CD14-positive monocyte (primary cell): ENCODE measurements around the gene NDUFS2. TPM values are rescaled to one million over a fixed set of nuclear protein-coding genes. Genes with fewer than 3 reads are reported as not detected.

Experiments used
- DNase-seq, 3 donors: peaks; one replicate each; pipeline ENCODE4 v3.0.0-alpha.2; 2011 to 2022
- H2AFZ ChIP-seq: 2 replicates; pipeline ENCODE4 v1.6.0; 2012; ENCODE audit warnings: mild to moderate bottlenecking, low read depth, low read length, inconsistent platforms; ENCODE audit not compliant: insufficient read depth, poor library complexity, severe bottlenecking
- H3K27ac ChIP-seq, 2 donors: 1 replicate in 1 of 2; 2 replicates in 1 of 2; pipeline ENCODE4 v1.5.1; 2012 to 2013; ENCODE audit warnings: low read length in 2 of 2, control low read depth in 1 of 2, inconsistent platforms in 1 of 2, low read depth in 1 of 2, mild to moderate bottlenecking in 1 of 2
- H3K27me3 ChIP-seq, 2 donors: one replicate each; pipeline versions ENCODE4 v1.6.0 to v1.6.1; 2011 to 2013; ENCODE audit warnings: low read length in 2 of 2; ENCODE audit not compliant: control insufficient read depth in 2 of 2, insufficient read depth in 2 of 2
- H3K36me3 ChIP-seq, 2 donors: replicated peaks in 1 of 2; 1 replicate in 1 of 2; 2 replicates in 1 of 2; pipeline versions ENCODE4 v1.5.1 to v1.6.1; 2012 to 2013; ENCODE audit warnings: low read length in 2 of 2, control low read depth in 1 of 2, inconsistent platforms in 1 of 2, mild to moderate bottlenecking in 1 of 2; ENCODE audit not compliant: insufficient read depth in 2 of 2, control insufficient read depth in 1 of 2
- H3K4me1 ChIP-seq, 2 donors: 1 replicate in 1 of 2; 2 replicates in 1 of 2; pipeline versions ENCODE4 v1.5.1 to v1.6.1; 2012 to 2013; ENCODE audit warnings: low read length in 2 of 2, control low read depth in 1 of 2, inconsistent platforms in 1 of 2, mild to moderate bottlenecking in 1 of 2, moderate library complexity in 1 of 2; ENCODE audit not compliant: insufficient read depth in 2 of 2, control insufficient read depth in 1 of 2
- H3K4me2 ChIP-seq: replicated peaks from 2 replicates; pipeline ENCODE3; 2012; ENCODE audit warnings: low read length, moderate library complexity, mild to moderate bottlenecking; ENCODE audit not compliant: poor library complexity, severe bottlenecking; ENCODE audit errors: extremely low read depth
- H3K4me3 ChIP-seq, 3 experiments: fragments of 200-600 bp in 1 of 3; sonication (generic) in 1 of 3; replicated peaks in 1 of 3; 1 replicate in 2 of 3; 2 replicates in 1 of 3; pipeline ENCODE4 v1.5.1; 2011 to 2013; ENCODE audit warnings: low read length in 3 of 3, mild to moderate bottlenecking in 3 of 3, control low read depth in 2 of 3, low read depth in 2 of 3, inconsistent platforms in 1 of 3, moderate library complexity in 1 of 3
- H3K79me2 ChIP-seq: 2 replicates; pipeline ENCODE4 v1.6.0; 2012; ENCODE audit warnings: mild to moderate bottlenecking, control low read depth, inconsistent platforms, low read length, moderate library complexity; ENCODE audit not compliant: insufficient read depth
- H3K9ac ChIP-seq: 2 replicates; pipeline ENCODE4 v1.6.0; 2017; ENCODE audit warnings: low read length, mild to moderate bottlenecking; ENCODE audit not compliant: insufficient read depth, poor library complexity, severe bottlenecking
- H3K9me3 ChIP-seq, 2 donors: replicated peaks in 1 of 2; 1 replicate in 1 of 2; 2 replicates in 1 of 2; pipeline versions ENCODE4 v1.5.1 to v1.6.1; 2012 to 2013; ENCODE audit warnings: low read length in 2 of 2, control low read depth in 1 of 2; ENCODE audit not compliant: control insufficient read depth in 1 of 2, insufficient read depth in 1 of 2
- H4K20me1 ChIP-seq: 2 replicates; pipeline ENCODE4 v1.6.0; 2012; ENCODE audit warnings: mild to moderate bottlenecking, low read length, control low read depth, moderate library complexity; ENCODE audit not compliant: insufficient read depth
- H3K27ac Mint-ChIP-seq, 7 donors: one replicate each; pipeline ENCODE4 v1.8.0; 2020; ENCODE audit warnings: mild to moderate bottlenecking in 7 of 7, mixed read lengths in 7 of 7, moderate library complexity in 6 of 7, inconsistent platforms in 2 of 7
- H3K27me3 Mint-ChIP-seq, 3 donors: one replicate each; pipeline ENCODE4 v1.8.0; 2021 to 2022; ENCODE audit warnings: low read depth in 3 of 3, mild to moderate bottlenecking in 3 of 3, mixed read lengths in 3 of 3, moderate library complexity in 3 of 3, inconsistent platforms in 1 of 3
- H3K36me3 Mint-ChIP-seq, 2 donors: one replicate each; pipeline ENCODE4 v1.8.0; 2020; ENCODE audit warnings: mixed read lengths in 2 of 2, inconsistent platforms in 1 of 2, mild to moderate bottlenecking in 1 of 2
- H3K4me1 Mint-ChIP-seq: one replicate; pipeline ENCODE4 v1.8.0; 2020; ENCODE audit warnings: mild to moderate bottlenecking, mixed read lengths
- H3K4me3 Mint-ChIP-seq, 2 donors: one replicate each; pipeline ENCODE4 v1.8.0; 2020; ENCODE audit warnings: mild to moderate bottlenecking in 2 of 2, mixed read lengths in 2 of 2, moderate library complexity in 1 of 2
- H3K9me3 Mint-ChIP-seq, 7 donors: one replicate each; pipeline ENCODE4 v1.8.0; 2020 to 2022; ENCODE audit warnings: mixed read lengths in 7 of 7, mild to moderate bottlenecking in 6 of 7, moderate library complexity in 6 of 7, inconsistent platforms in 2 of 7
- WGBS: methylation state at CpG from one replicate; pipeline ENCODE4 v1.1.5; 2013; ENCODE audit warnings: missing lambda C conversion rate; ENCODE audit not compliant: insufficient coverage; 5-methylcytosine and 5-hydroxymethylcytosine counted together
- intact Hi-C, 2 donors: fragments of 100-400 bp; cut with micrococcal nuclease; formaldehyde crosslinking; loops; one replicate each; pipeline versions ENCODE4 v1.15.0 to v1.15.1; 2023
- polyA plus RNA-seq, 3 donors: library from polyadenylated mRNA; depleted of rRNA in 1 of 3; unstranded in 2 of 3; stranded (reverse) in 1 of 3; fragments of 300-500 nt in 2 of 3; fragments of >200 nt in 1 of 3; fragmentation: Illumina TruSeq in 2 of 3; gene quantifications; 1 replicate in 2 of 3; 2 replicates in 1 of 3; pipeline ENCODE4 v1.2.3, GENCODE V29; 2012 to 2021
- TF ChIP-seq, protein P1 (sequence below): fragments of 200-600 bp; IDR thresholded peaks from one replicate; pipeline ENCODE4 v1.8.0; 2022; ENCODE audit warnings: antibody characterized with exemption, mild to moderate bottlenecking

Gene NDUFS2
- polyA plus RNA-seq, 3 donors: 87.5 to 119 (median 101) TPM

DNA sequence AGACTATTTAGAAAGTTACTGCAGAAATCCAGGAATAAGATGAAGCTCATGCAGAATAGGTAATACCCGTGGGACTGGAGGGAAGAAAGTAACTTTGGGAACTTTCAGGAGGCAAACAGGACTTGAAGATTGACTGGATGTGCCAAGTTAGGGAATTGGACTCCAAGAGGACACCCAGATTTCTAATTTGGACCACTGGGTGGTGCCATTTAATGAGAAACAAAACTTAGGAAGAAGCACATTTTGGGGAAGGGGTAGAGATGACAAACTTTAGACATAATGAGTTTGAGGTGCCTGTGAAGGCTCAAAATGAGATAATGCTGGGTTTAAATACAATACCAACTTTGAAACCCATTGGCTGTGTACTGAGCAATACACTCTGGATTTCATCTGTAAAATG, 21.5 kb upstream of the NDUFS2 start:
- Histone ChIP-seq H3K9me3 (no peaks in the 10 kb centered on the region), H3K27me3 (no peaks in the 10 kb centered on the region), H3K27ac (no peak overlapping the region), H3K9ac (no peak overlapping the region), H3K4me2 (no peak overlapping the region), H2AFZ (no peak overlapping the region), H4K20me1 (no peaks in the 10 kb centered on the region), H3K4me1 (peaks cover 67 to 75% of the 10 kb centered on the region in 2 donors), H3K79me2 (peaks cover 16% of the 10 kb centered on the region), H3K4me3 (no peak overlapping the region), H3K36me3 (peaks cover 3% of the 10 kb centered on the region in 2 donors)
- DNase-seq: peak; percentile 29 to 55 (median 51)
- WGBS: 88% methylated on average over 1 of the region's 1 CpG
- H3K27me3 Mint-ChIP-seq: no peaks in the 10 kb centered on the region
- no peak overlapping the region for H3K4me3 Mint-ChIP-seq
- H3K27ac Mint-ChIP-seq: peak overlapping the region in 3 of 7 donors; percentile 38 to 50 (median 42)
- TF ChIP-seq, protein P1, sequence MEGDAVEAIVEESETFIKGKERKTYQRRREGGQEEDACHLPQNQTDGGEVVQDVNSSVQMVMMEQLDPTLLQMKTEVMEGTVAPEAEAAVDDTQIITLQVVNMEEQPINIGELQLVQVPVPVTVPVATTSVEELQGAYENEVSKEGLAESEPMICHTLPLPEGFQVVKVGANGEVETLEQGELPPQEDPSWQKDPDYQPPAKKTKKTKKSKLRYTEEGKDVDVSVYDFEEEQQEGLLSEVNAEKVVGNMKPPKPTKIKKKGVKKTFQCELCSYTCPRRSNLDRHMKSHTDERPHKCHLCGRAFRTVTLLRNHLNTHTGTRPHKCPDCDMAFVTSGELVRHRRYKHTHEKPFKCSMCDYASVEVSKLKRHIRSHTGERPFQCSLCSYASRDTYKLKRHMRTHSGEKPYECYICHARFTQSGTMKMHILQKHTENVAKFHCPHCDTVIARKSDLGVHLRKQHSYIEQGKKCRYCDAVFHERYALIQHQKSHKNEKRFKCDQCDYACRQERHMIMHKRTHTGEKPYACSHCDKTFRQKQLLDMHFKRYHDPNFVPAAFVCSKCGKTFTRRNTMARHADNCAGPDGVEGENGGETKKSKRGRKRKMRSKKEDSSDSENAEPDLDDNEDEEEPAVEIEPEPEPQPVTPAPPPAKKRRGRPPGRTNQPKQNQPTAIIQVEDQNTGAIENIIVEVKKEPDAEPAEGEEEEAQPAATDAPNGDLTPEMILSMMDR: peak; percentile 53
- H3K36me3 Mint-ChIP-seq: peaks cover 1 to 6% of the 10 kb centered on the region in 2 donors
- peaks cover 69% of the 10 kb centered on the region for H3K4me1 Mint-ChIP-seq
- H3K9me3 Mint-ChIP-seq: no peaks in the 10 kb centered on the region
- intact Hi-C loops: no loop called here

DNA sequence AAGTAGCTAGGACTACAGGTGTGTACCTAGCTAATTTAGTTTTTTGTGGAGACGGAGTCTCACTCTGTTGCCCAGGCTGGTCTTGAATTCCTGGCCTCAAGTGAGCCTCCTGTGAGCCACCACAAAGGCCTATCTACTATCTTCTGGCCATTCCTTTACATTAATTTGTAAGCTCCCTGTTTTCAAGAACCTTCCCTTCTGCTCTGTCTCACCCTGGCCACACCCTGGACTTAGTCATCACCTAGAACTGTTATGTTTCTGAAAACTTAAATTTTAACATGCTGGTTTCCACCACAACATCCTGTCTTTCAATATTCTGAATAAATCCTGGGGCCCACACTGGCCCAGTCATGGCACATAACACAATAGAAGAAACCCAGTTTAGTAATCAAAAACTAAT, 20.0 kb upstream of the NDUFS2 start:
- Histone ChIP-seq H3K9ac (peak overlapping the region; percentile 24), H2AFZ (peak overlapping the region; percentile 45), H3K4me3 (peak overlapping the region in 1 of 3 experiments; percentile 12), H3K4me2 (peak overlapping the region; percentile 50), H3K36me3 (no peaks in the 10 kb centered on the region), H3K27me3 (no peaks in the 10 kb centered on the region), H3K4me1 (peaks cover 70 to 77% of the 10 kb centered on the region in 2 donors), H3K9me3 (no peaks in the 10 kb centered on the region), H4K20me1 (no peaks in the 10 kb centered on the region), H3K79me2 (peaks cover under 1% of the 10 kb centered on the region), H3K27ac (peak overlapping the region; percentile 81 to 86)
- no CpG with 5 or more reads among the region's 1 CpG for WGBS
- Mint-ChIP-seq H3K27me3 (peaks cover 0 to 1% (median 0%) of the 10 kb centered on the region in 3 donors), H3K4me1 (peaks cover 72% of the 10 kb centered on the region), H3K36me3 (peaks cover 0 to 3% of the 10 kb centered on the region in 2 donors), H3K4me3 (peak overlapping the region; percentile 3 to 18), H3K27ac (peak overlapping the region; percentile 79 to 97 (median 92)), H3K9me3 (no peaks in the 10 kb centered on the region)
- intact Hi-C loops: no loop called here
- TF ChIP-seq, protein P1: no peak
- peak; percentile 73 to 80 (median 76) for DNase-seq
